SU-DHL-6 (cell line): Measurements from ENCODE around the gene STRIP2.

ENCODE experiments used
- EZH2phosphoT487 ChIP-seq: fragments of 200-600 bp; sonication (generic), shearing (Covaris generic); conservative IDR thresholded peaks from 2 replicates; pipeline ENCODE4 v1.6.1; 2018; ENCODE audit warnings: mild to moderate bottlenecking, antibody characterized with exemption, low read length, moderate library complexity, mixed read lengths
- TF ChIP-seq, protein P1 (sequence below): fragments of 200-600 bp; sonication (generic); IDR thresholded peaks from one replicate; pipeline ENCODE4 v1.5.1; 2017; ENCODE audit warnings: antibody characterized with exemption, mild to moderate bottlenecking, low read length, moderate library complexity; ENCODE audit not compliant: insufficient read depth, poor library complexity, severe bottlenecking

DNA sequence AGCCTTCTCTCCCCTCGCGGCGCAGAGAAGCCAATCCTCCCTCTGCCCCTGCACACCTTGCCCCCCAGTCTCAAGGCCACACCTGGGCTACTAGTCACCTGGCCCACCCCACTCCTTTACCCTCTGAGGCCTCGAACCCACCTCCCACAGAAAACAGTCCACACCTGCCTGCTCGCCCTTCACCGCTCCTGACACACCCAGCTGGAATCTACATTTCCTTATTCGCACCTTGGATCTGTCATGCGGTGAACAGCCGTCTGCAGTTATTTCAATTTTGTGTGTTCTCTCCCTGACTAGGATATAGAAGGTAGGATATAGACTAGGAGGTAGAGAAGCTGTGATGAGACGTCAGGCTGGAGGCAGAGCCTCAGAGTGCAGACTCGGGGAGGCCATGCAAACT, 97.5 kb downstream of the STRIP2 start:
- TF ChIP-seq, protein P1, sequence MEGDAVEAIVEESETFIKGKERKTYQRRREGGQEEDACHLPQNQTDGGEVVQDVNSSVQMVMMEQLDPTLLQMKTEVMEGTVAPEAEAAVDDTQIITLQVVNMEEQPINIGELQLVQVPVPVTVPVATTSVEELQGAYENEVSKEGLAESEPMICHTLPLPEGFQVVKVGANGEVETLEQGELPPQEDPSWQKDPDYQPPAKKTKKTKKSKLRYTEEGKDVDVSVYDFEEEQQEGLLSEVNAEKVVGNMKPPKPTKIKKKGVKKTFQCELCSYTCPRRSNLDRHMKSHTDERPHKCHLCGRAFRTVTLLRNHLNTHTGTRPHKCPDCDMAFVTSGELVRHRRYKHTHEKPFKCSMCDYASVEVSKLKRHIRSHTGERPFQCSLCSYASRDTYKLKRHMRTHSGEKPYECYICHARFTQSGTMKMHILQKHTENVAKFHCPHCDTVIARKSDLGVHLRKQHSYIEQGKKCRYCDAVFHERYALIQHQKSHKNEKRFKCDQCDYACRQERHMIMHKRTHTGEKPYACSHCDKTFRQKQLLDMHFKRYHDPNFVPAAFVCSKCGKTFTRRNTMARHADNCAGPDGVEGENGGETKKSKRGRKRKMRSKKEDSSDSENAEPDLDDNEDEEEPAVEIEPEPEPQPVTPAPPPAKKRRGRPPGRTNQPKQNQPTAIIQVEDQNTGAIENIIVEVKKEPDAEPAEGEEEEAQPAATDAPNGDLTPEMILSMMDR, result no peak
- TF ChIP-seq EZH2phosphoT487, result no peak
